GM18505 (cell line): Measurements from ENCODE around the gene KDM4C.
"Not testable (repeated sequence)": the region's sequence is repeated elsewhere in the genome, so short reads cannot be mapped to it uniquely, and the experiment has no call there.

Experiments used
- ATAC-seq: cut with Tn5 transposase; IDR thresholded peaks from one replicate; pipeline ENCODE4 v1.9.1; 2021; ENCODE audit not compliant: unreplicated experiment
- POLR2A ChIP-seq: IDR thresholded peaks from 4 replicates; pipeline ENCODE4 v1.6.1; 2011; ENCODE audit warnings: borderline replicate concordance; ENCODE audit not compliant: insufficient read depth, insufficient read length; ENCODE audit errors: extremely low read depth

Gene KDM4C

GRCh38 chr9:6757456-6758247 lies at the start of gene KDM4C:
Gene KDM4C, plus strand, starts transcription at chr9:6757973. Its CDS starts 35,016 bp downstream, at chr9:6792989.
- peak; percentile 99 for TF ChIP-seq POLR2A
- peak; percentile 79 for ATAC-seq

GRCh38 chr9:6708732-6709131 lies 49.0 kb upstream of the KDM4C start:
- TF ChIP-seq POLR2A: no peak
- ATAC-seq: no peak

GRCh38 chr9:6711403-6711802 lies 46.4 kb upstream of the KDM4C start:
- ATAC-seq: no peak
- no peak for TF ChIP-seq POLR2A

GRCh38 chr9:6712041-6712440 lies 45.7 kb upstream of the KDM4C start:
- no peak for TF ChIP-seq POLR2A
- ATAC-seq: no peak

GRCh38 chr9:6714176-6714575 lies 43.6 kb upstream of the KDM4C start:
- no peak for TF ChIP-seq POLR2A
- no peak for ATAC-seq

GRCh38 chr9:6715153-6715754 lies 42.5 kb upstream of the KDM4C start:
- ATAC-seq: not testable (repeated sequence)

- peak; percentile 79 for TF ChIP-seq POLR2A
Measured at GRCh38 chr9:6715755-6716643, 41.8 kb upstream of the KDM4C start.

GRCh38 chr9:6716766-6717165 lies 41.0 kb upstream of the KDM4C start:
- ATAC-seq: no peak
- no peak for TF ChIP-seq POLR2A

More at GRCh38 chr9:6715755-6716643, 41.8 kb upstream of the KDM4C start:
- ATAC-seq: peak; percentile 78

GRCh38 chr9:6723881-6724420 lies 33.8 kb upstream of the KDM4C start:
- no peak for ATAC-seq
- TF ChIP-seq POLR2A: no peak

- ATAC-seq: no peak
- no peak for TF ChIP-seq POLR2A
Measured at GRCh38 chr9:6733257-6733656, 24.5 kb upstream of the KDM4C start.

GRCh38 chr9:6733831-6734230 lies 23.9 kb upstream of the KDM4C start:
- no peak for TF ChIP-seq POLR2A

GRCh38 chr9:6735422-6735821 lies 22.4 kb upstream of the KDM4C start:
- ATAC-seq: no peak
- TF ChIP-seq POLR2A: no peak

More at GRCh38 chr9:6733831-6734230, 23.9 kb upstream of the KDM4C start:
- ATAC-seq: no peak

GRCh38 chr9:6739218-6739617 lies 18.6 kb upstream of the KDM4C start:
- TF ChIP-seq POLR2A: no peak
- ATAC-seq: no peak

- ATAC-seq: not testable (repeated sequence)
Measured at GRCh38 chr9:6748861-6749260, 8.9 kb upstream of the KDM4C start.

GRCh38 chr9:6754861-6755260 lies 2.9 kb upstream of the KDM4C start:
- ATAC-seq: not testable (repeated sequence)
